GM21786 (cell line): ENCODE measurements around the gene PRRC1.
"Not testable (repeated sequence)": the region's sequence is repeated elsewhere in the genome, so short reads cannot be mapped to it uniquely, and the experiment has no call there.

ENCODE experiments used
- ATAC-seq: cut with Tn5 transposase; IDR thresholded peaks from one replicate; pipeline ENCODE4 v1.9.1; 2021; ENCODE audit not compliant: unreplicated experiment

Gene PRRC1

DNA sequence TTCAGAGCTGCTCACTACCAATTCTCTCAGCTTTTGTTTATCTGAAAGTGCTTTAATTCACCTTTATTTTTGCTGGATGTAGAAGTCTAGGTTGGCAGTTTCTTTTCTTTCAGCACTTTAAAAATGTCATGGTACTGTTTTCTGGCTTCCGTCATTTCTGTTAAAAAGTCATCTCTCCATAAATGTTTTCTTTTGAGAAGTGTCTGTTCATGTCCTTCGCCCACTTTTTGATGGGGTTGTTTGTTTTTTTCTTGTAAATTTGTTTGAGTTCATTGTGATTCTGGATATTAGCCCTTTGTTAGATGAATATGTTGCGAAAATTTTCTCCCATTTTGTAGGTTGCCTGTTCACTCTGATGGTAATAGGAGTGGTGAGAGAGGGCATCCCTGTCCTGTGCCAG lies 23.1 kb downstream of the PRRC1 start:
- not testable (repeated sequence) for ATAC-seq

DNA sequence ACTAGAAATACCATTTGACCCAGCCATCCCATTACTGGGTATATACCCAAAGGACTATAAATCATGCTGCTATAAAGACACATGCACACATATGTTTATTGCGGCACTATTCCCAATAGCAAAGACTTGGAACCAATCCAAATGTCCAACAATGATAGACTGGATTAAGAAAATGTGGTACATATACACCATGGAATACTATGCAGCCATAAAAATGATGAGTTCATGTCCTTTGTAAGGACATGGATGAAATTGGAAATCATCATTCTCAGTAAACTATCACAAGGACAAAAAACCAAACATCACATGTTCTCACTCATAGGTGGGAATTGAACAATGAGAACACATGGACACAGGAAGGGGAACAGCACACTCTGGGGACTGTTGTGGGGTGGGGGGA lies 27.8 kb downstream of the PRRC1 start:
- not testable (repeated sequence) for ATAC-seq

DNA sequence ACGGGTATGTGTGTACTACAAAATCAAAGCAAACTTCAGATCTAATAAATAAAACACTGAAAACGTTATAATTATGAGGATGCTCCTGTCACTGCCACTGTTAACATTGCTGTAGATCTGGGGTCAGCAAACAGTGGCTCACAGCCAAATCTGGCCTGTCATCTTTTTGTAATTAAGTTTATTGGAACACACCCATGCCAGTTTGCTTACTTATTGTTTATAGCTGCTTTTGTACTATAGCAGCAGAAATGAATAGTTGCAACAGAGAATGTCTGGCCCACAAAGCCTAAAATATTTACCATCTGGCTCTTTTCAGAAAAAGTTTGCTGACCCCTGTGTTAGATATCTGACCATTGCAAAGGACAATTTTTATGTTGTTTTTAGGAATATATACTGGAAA lies 32.1 kb downstream of the PRRC1 start:
- no peak for ATAC-seq

DNA sequence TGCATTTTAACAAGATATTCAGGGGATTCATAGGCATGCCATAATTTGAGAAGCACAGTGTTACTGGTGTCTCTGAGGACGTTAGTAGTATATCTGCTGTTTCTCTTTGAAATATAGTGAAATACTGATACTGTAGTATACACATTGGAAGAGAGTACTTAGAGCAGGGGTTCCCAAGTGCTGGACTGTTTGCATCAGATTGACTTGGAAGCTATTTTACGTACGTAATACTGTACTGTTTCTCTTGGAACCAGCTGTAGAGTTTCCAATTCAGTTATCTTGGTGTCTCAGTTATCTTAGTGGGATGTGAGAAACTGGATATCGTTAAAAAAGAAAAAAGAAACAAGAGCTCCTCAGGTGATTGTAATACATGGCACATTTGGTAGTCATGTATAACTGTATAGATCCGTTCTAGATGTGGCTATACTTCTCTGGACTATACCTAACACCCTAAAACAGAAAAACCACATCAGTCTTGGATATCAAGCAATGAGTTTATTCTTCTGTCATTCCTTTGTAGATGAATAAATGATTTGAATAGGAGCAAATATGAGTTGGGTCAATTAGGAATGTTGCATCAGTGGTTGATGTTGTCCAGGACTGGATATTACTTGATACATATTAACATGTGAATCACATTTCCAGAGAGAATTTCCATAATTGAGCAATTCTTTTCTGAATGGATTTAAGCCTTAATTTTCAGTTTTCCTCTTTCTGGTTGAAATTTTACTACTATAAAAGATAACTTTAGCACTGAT lies 33.4 kb downstream of the PRRC1 start:
- no peak for ATAC-seq

DNA sequence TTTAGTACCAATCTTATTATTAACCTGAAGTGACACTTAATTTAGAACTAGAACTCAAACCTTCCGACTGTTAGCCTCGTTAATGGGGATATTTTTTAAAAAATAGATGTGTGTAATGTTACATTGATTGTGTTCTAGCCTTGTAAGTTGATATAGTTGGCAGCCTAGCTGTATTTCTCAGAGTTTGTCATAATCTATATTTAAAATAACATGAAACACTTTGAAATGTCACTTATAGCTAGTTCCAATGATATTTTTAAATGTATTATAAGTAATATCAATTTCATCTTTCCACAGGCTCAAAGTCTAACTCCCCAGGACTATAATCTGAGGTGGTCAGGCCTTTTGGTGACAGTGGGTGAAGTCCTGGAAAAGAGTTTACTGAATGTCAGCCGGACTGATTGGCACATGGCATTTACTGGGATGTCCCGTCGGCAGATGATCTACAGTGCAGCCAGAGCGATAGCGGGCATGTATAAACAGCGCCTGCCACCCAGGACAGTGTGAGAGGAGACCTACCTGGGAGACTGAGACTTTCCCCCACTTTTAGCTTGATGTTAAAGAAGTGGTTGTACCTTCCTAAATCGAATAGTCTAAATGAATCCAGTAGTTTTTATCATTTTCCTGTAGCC lies 34.1 kb downstream of the PRRC1 start:
- ATAC-seq, result no peak

DNA sequence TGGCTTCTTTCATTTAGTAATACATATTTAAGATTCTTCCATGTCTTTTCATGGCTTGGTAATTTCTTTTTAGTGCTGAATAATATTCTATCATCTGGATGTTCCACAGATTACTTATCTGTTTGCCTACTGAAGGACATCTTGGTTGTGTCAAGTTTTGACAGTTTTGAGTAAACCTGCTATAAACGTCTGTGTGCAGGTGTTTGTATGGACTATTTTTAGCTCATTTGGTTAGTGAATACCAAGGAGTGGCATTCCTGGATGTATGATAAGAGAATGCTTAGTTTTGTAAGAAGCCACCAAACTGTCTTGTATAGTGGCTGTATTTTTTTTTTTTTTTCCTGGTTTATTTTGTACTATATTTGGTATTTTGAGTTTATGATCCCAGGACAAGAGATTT lies 38.4 kb downstream of the PRRC1 start:
- no peak for ATAC-seq

DNA sequence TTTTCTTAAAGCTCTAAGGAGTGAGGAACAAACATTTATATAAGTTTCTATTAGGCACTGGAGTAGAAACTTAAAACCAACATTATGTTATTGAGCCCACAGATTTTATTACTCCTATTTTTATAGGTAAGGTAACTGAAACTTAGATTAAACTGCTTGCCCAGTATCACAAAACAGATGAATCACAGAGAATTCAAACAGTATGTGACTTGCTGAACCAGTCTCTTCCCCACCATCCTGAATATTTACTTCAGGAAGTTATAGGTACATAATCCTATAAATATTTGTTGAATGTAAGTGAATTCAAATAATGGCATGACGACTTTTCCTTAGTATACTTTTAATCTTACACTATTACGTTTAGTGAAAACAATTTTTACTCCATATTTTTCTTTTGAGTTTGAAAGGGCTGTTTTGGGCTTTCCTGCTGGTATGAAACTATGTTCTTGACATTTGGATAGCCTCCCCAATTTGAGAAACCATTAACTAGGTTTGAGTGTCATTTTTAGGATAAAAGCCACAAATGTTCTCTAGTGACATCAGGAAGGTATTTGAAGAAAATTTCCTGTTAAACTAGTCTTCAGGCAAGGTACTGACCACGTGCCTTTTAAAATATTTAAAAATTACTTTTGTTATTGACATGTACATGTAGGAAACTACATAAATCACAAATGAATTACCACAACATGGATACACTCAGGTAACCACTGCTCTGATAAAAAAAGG lies 39.3 kb downstream of the PRRC1 start:
- ATAC-seq, result no peak

DNA sequence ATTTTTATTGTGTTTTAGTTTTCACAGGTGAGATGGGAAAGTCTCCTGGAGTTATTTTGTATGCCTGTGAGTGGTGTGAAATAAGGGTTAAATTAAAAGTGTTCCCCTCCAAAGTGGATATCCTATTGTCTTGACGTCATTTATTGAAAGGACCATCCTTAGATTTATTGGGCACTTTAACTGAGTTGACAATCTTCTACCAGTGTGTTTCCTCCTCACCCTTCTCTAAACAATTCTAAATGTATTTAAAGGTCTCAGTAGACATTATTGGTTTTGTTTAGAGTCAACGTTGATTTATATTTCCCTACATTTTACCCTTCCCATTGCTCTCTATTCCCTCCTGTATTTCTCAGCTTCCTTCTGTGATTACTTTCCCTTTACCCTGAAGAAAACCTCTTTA lies 40.8 kb downstream of the PRRC1 start:
- no peak for ATAC-seq

DNA sequence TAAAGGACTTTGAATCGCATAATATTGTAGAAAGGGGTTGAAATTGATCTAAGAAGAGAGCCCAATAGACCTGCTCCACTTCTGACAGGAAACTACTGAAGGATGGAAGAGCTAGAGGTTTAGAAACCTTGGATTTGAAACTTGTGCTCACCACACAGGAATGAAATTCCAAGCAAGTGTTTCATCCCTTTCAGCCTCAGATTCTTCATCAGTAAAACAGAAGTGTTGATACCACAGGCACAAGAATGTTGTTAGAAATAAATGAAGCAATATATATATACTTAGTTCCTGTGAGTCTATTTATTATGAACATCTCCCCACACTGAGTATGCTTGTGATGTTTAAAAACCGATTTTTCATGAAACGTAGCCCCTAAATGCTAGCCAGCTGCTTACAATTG lies 43.8 kb downstream of the PRRC1 start:
- ATAC-seq, result no peak

DNA sequence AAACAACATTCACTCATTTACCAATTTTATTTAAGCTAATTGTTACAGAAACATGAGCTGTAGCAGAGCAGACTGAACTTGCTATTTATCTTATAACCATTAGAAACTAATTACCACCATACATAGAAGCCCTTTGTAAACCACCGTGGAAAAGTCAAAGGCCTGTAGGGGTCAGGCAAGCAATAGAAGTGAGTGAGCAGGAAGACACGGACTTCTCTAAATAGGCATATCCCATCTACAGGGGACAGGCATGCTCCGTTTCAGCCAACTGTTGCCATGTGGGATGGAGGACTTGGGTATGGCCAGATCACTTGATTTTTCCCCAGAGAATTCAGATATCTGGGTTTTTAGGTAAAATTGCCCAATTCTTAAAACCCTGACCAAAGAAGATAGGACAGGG lies 44.8 kb downstream of the PRRC1 start:
- peak; percentile 24 for ATAC-seq

DNA sequence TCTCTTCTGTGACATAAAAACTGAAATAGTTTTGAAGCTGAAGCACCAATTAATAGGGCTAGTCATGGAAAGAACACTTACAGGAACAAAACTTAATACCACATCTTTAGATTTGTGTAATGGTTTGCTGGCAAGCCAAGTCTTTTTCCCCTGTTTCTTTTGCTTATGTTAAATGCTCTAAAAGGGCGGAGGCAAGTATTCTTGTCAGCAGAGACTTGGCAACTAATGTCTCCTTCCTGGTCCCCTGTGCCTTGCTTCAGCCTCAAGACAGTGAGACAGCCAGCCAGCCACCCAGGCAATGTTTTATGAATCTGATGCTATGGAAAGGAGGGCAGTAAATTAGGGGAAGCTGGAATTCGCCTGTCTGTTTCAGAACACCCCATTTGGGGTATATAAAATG lies 45.7 kb downstream of the PRRC1 start:
- ATAC-seq, result no peak

DNA sequence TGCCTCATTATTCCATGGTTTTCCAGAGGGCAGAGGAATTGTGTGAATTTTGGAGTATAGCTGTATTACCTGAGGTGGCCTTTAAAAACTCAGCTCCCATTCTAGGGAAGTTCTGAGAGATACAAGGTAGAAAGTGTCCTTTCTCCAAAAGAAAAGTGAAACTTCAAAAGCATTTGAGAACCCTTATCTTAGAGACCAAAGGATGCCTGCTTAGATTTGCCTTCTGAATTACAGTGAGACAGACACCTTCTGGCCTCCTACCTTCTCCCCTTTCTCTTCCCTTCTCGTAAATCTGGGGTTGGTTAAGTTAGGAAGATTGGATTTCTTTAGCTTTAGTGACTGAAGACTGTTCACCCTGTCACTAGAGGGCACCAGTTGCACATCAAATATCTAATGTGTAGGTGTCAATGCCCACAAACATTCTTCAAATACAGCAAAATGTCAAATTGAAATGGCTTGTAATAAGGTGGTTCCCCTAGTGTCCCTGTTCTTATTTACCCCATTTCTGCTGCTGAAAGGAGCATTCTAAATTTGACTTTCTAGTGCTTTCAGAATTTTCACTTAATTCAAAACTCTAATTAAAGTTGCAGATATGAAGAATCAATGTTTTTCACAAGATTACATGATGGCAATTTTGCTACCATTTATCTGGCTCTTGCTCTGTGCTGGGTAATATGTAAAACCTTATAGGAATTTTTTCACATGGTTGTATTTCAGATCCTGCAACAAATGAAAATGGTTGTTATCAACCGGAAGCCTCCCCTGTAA lies 46.7 kb downstream of the PRRC1 start:
- peak; percentile 37 for ATAC-seq

DNA sequence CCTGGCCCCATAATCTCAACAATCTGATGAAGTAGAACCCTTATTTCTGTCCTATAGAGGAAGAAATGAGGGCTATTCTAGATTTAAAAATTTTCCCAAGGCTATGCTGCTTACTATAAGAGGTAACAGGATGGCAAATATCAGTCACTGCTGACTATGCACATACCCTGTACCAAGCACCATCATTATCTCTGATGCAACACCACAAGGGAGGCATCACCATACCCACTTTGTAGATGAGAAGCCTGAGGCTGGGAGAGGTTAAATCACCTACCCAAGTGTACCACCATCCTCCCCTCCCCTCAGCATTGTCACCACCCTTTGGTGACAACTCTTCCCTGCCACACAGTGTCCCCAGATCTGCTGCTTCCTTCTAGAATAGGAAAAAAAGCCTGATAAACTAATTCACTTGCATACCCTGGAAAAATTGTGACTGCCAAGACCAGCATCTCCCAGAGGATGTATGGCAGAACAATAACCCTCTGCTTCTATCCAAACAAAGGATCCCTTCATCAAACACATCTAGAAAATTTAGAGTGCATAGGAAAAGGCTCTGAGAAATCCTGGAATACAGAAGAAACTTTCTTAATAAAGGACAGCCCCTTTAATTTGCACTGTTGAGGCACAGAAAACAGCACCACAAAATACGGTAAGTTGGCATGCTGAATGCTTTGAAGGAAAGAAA lies 48.3 kb downstream of the PRRC1 start:
- no peak for ATAC-seq

DNA sequence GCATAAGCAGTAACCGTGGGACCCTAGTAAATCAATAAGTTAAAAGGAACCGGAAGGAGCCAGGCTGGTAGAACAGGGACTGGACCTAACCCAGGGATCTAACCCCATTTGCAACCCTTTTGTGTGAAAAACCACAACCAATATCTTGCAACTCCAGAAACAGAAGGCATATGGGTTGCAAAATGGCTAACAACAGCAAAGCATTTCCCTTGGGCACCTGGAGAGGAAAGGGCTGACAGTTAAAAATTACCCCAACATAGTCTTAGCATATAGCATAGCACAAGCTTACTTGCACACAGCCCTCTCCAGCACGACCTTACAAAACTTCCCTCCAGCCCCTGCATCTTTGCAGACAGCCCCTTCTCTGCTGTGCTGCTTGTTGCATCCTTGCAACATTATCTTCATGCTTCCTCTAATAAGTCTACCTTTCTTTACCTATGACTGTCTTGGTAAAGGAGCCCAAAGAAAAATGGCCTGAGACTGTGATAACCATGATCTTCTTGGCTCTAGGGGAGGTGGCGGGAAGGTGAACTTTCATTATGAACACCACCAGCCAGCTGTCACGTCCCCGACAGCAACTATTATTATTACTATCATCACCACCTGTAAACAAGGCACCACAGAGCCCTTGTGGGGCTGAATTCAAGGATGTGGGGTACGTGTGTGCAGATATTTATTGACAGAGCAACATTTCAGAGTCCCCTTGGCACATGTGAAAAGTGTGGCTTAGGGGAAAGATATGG lies 49.8 kb downstream of the PRRC1 start:
- peak; percentile 71 for ATAC-seq

DNA sequence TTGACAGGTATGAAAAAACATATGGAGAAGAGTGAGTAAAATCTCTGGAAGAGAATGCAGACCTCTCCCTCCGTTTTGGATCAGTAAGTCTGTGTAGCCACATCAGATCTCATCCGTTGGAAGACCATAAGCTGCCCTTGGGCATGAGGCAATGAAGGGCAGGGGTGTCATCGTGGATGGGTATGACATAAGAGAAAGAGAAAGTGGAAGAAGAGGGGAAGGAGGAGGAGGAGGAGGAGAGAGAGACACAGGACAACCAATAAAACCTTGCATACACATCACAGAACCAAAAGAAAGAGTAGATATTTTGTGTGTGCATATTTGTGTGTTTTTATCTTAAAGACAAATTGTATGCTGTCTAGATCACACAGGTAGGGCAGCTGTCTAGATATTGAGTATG lies 50.7 kb downstream of the PRRC1 start:
- ATAC-seq, result no peak

DNA sequence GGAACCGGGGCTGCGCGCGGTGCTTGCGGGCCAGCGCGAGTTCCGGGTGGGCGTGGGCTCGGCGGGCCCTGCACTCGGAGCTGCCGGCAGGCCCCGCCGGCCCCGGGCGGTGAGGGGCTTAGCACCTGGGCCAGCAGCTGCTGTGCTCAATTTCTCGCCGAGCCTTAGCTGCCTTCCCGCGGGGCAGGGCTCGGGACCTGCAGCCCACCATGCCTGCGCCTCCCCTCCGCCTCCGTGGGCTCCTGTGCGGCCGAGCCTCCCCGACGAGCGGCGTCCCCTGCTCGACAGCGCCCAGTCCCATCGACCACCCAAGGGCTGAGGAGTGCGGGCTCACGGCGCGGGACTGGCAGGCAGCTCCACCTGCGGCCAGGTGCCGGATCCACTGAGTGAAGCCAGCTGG lies 52.0 kb downstream of the PRRC1 start:
- not testable (repeated sequence) for ATAC-seq

DNA sequence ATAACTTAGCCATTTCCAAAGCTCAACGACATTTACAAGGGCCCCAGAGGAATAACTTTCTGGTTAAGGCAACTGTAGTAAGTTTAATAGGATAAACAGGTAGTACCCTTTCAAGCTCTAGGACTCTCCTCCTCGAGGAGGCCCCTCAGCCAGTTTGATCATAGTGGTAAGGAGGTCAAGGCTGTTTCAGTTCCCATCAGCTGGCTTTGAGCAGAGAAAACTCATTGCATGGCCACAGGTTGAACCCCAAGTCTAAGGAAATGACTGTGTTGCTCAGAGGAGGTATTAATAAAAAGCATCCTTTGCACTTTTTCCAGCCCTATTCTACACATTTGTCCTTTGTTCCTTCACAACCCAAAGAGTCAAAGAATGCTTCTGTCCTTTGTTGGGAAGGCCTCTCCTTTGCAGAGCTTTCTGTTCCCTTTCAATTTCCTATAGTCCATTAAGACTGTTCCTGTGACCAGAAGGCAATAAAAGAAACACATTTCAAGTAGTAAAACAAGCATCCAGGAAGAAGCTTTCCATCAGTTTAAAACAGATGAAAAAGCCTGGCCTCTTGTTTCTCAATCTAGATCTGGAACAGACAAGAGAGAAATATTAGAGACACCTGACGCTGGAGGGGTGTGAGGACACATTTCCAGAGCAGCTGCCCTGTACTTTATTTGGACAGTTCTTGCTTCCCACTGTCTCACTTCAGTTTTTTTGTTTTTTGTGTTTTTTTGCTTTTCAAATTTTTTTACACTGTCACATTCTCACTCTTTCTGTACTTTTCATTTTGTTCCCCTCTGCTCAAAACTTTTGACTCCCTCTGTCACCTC lies 54.1 kb downstream of the PRRC1 start:
- ATAC-seq, result peak; percentile 55

DNA sequence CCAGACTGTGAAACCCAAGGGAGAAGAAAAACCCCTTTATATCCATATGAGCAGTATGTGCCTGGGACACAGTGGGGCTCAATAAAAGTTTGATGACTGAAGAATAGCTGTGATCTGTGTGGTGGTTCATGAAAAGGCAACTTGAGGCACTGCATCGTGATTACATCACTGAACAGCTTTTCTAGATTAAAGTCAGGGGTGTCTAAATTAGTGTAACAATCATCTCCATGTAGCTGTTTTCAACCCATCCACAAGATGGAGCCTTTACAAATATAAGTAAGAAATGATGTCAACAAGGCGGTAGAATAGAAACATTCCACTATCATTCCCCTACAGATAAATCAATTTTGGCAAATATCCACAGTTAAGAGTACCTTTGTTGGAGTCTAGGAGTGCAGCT lies 55.5 kb downstream of the PRRC1 start:
- no peak for ATAC-seq
